ENCODE data around the gene RALGPS1. TPM values are rescaled to one million over a fixed set of nuclear protein-coding genes. Genes with fewer than 3 reads are reported as not detected.
A peak's percentile ranks its signal among the peaks of the same experiment; 100 is the strongest.

RALGPS1 gene
- total and polyA plus RNA-seq, 2 of the 13 experiments (the other 11 are each of a cell fraction or from before 2014, with no cell fraction given): 3.7 to 6.5 TPM

DNA sequence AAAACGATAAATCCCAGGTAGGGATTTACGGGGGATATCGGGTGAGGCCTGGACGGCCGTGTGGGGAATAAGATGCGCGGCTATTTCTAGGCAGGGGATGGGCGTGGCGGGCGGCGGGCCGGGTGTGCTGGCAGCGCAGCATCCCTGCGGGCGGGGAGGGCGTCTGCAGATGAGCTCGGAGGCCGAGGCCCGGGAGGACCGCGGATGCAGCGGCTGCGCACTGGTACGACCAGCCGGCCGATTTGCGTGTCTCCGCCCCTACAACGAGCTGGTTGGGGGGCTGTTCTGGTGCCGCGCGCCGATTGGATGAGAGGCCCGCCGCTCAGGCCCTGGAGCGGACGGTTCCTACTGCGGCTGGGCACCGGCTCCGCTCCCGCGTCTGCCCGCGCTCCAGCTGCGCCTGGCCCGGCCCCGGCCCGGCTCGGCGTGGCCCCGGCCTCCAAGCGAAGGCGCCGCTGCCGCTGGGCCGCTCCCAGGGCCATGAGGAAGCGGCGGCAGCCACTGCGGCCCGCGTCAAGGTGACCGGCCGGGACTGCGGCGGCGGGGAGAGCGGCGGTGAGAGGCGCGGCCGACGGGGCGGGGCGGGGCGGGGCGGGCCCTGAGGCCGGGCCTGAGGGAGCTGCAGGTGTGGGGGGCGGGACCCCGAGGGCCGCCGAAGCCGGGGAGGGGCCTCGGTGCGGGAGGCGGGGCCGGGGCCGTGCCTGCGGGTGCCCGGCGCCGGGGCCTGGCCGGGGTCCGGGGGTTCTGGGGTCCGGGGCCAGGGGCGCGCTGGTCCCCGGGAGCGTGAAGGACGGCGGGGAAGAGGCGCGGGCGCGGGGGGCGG is at the start of gene RALGPS1 (continued):
- no peak for TF ChIP-seq ZMYM4 (CRISPR knock-in tag; IDR thresholded peaks at IDR 0.05)
- no peak for TF ChIP-seq ZNF17 (CRISPR knock-in tag; IDR thresholded peaks at IDR 0.05)
- TF ChIP-seq, protein P1, sequence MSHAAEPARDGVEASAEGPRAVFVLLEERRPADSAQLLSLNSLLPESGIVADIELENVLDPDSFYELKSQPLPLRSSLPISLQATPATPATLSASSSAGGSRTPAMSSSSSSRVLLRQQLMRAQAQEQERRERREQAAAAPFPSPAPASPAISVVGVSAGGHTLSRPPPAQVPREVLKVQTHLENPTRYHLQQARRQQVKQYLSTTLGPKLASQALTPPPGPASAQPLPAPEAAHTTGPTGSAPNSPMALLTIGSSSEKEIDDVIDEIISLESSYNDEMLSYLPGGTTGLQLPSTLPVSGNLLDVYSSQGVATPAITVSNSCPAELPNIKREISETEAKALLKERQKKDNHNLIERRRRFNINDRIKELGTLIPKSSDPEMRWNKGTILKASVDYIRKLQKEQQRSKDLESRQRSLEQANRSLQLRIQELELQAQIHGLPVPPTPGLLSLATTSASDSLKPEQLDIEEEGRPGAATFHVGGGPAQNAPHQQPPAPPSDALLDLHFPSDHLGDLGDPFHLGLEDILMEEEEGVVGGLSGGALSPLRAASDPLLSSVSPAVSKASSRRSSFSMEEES (CRISPR knock-in tag; IDR thresholded peaks at IDR 0.05): no peak
- no peak for TF ChIP-seq ZNF543 (CRISPR knock-in tag; IDR thresholded peaks at IDR 0.05)
- TF ChIP-seq MEIS2 (CRISPR knock-in tag; IDR thresholded peaks at IDR 0.05): 0 out of 2 replicates have a peak, but pooled peaks have one; percentile 29
- TF ChIP-seq ZBTB20 (CRISPR knock-in tag; IDR thresholded peaks at IDR 0.05; ENCODE audit: borderline replicate concordance, low read depth): no peak
- peak; percentile 95 for TF ChIP-seq SP2 (CRISPR knock-in tag; IDR thresholded peaks at IDR 0.05)
- no peak for TF ChIP-seq ZNF335 (CRISPR knock-in tag; IDR thresholded peaks at IDR 0.05)
- no peak for TF ChIP-seq SIX4 (CRISPR knock-in tag; IDR thresholded peaks at IDR 0.05)
- no peak for TF ChIP-seq ZNF282 (IDR thresholded peaks at IDR 0.05; ENCODE audit: partially characterized antibody)
- no peak for TF ChIP-seq BORCS8-MEF2B (CRISPR knock-in tag; IDR thresholded peaks at IDR 0.05)
- peak; percentile 76; the same call in 1 of the 2 replicates for TF ChIP-seq KLF12 (CRISPR knock-in tag; IDR thresholded peaks at IDR 0.05; ENCODE audit: borderline replicate concordance)
- TF ChIP-seq HNRNPUL1 (IDR thresholded peaks at IDR 0.05; ENCODE audit: low read depth, low read length): no peak
- TF ChIP-seq HDAC1 (CRISPR knock-in tag; IDR thresholded peaks at IDR 0.05): peak; percentile 51
- peak; percentile 27; the same call in 1 of the 2 replicates for TF ChIP-seq MYC (CRISPR knock-in tag; IDR thresholded peaks at IDR 0.05; ENCODE audit: borderline replicate concordance)
- TF ChIP-seq, protein P2, sequence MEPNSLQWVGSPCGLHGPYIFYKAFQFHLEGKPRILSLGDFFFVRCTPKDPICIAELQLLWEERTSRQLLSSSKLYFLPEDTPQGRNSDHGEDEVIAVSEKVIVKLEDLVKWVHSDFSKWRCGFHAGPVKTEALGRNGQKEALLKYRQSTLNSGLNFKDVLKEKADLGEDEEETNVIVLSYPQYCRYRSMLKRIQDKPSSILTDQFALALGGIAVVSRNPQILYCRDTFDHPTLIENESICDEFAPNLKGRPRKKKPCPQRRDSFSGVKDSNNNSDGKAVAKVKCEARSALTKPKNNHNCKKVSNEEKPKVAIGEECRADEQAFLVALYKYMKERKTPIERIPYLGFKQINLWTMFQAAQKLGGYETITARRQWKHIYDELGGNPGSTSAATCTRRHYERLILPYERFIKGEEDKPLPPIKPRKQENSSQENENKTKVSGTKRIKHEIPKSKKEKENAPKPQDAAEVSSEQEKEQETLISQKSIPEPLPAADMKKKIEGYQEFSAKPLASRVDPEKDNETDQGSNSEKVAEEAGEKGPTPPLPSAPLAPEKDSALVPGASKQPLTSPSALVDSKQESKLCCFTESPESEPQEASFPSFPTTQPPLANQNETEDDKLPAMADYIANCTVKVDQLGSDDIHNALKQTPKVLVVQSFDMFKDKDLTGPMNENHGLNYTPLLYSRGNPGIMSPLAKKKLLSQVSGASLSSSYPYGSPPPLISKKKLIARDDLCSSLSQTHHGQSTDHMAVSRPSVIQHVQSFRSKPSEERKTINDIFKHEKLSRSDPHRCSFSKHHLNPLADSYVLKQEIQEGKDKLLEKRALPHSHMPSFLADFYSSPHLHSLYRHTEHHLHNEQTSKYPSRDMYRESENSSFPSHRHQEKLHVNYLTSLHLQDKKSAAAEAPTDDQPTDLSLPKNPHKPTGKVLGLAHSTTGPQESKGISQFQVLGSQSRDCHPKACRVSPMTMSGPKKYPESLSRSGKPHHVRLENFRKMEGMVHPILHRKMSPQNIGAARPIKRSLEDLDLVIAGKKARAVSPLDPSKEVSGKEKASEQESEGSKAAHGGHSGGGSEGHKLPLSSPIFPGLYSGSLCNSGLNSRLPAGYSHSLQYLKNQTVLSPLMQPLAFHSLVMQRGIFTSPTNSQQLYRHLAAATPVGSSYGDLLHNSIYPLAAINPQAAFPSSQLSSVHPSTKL (CRISPR knock-in tag; IDR thresholded peaks at IDR 0.05): peak; percentile 20; the same call in 1 of the 2 replicates
- 0 out of 2 replicates have a peak, but pooled peaks have one; percentile 22 for TF ChIP-seq ZNF891 (CRISPR knock-in tag; IDR thresholded peaks at IDR 0.05)
- TF ChIP-seq HNRNPLL (IDR thresholded peaks at IDR 0.05; ENCODE audit: low read depth, low read length, poor library complexity, severe bottlenecking): peak; percentile 88
- TF ChIP-seq, protein P3, sequence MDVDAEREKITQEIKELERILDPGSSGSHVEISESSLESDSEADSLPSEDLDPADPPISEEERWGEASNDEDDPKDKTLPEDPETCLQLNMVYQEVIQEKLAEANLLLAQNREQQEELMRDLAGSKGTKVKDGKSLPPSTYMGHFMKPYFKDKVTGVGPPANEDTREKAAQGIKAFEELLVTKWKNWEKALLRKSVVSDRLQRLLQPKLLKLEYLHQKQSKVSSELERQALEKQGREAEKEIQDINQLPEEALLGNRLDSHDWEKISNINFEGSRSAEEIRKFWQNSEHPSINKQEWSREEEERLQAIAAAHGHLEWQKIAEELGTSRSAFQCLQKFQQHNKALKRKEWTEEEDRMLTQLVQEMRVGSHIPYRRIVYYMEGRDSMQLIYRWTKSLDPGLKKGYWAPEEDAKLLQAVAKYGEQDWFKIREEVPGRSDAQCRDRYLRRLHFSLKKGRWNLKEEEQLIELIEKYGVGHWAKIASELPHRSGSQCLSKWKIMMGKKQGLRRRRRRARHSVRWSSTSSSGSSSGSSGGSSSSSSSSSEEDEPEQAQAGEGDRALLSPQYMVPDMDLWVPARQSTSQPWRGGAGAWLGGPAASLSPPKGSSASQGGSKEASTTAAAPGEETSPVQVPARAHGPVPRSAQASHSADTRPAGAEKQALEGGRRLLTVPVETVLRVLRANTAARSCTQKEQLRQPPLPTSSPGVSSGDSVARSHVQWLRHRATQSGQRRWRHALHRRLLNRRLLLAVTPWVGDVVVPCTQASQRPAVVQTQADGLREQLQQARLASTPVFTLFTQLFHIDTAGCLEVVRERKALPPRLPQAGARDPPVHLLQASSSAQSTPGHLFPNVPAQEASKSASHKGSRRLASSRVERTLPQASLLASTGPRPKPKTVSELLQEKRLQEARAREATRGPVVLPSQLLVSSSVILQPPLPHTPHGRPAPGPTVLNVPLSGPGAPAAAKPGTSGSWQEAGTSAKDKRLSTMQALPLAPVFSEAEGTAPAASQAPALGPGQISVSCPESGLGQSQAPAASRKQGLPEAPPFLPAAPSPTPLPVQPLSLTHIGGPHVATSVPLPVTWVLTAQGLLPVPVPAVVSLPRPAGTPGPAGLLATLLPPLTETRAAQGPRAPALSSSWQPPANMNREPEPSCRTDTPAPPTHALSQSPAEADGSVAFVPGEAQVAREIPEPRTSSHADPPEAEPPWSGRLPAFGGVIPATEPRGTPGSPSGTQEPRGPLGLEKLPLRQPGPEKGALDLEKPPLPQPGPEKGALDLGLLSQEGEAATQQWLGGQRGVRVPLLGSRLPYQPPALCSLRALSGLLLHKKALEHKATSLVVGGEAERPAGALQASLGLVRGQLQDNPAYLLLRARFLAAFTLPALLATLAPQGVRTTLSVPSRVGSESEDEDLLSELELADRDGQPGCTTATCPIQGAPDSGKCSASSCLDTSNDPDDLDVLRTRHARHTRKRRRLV (CRISPR knock-in tag; IDR thresholded peaks at IDR 0.05): peak; percentile 74; the same call in 1 of the 2 replicates

Measured in HepG2 (cell line).